ENCODE results near the gene ELMO3. TPM values are rescaled to one million over a fixed set of nuclear protein-coding genes. Genes with fewer than 3 reads are reported as not detected.

Gene ELMO3
- total and polyA plus RNA-seq, 2 of the 13 experiments (the other 11 are each of a cell fraction or from before 2014, with no cell fraction given), result 2.6 to 4.0 TPM

GRCh38 chr16:67177743-67178699, 20.9 kb upstream of the ELMO3 start (continued):
- 0 out of 2 replicates have a peak, but pooled peaks have one; percentile 15 for TF ChIP-seq GATA4 (IDR thresholded peaks at IDR 0.05; ENCODE audit: borderline replicate concordance, low read depth)
- no peak for TF ChIP-seq ZNF709 (CRISPR knock-in tag; IDR thresholded peaks at IDR 0.05)
- no peak for TF ChIP-seq ZNF24 (IDR thresholded peaks at IDR 0.05)
- no peak for TF ChIP-seq GTF3A (CRISPR knock-in tag; conservative IDR thresholded peaks at IDR 0.05)
- TF ChIP-seq AGO1 (IDR thresholded peaks at IDR 0.05; ENCODE audit: low read depth, low read length, poor library complexity, severe bottlenecking), result peak; percentile 88
- TF ChIP-seq JDP2 (CRISPR knock-in tag; IDR thresholded peaks at IDR 0.05; ENCODE audit: borderline replicate concordance), result no peak; the same call in 1 of the 2 replicates
- TF ChIP-seq NAIF1 (CRISPR knock-in tag; IDR thresholded peaks at IDR 0.05; ENCODE audit: borderline replicate concordance), result no peak; the same call in 1 of the 2 replicates
- no peak for TF ChIP-seq MAFK (conservative IDR thresholded peaks at IDR 0.05 in 1 of 2, IDR thresholded peaks at IDR 0.05 in 1 of 2; ENCODE audit: low read length in 2 of 2)
- TF ChIP-seq CC2D1A (CRISPR knock-in tag; IDR thresholded peaks at IDR 0.05), result no peak
- no peak; the same call in 1 of the 2 replicates for TF ChIP-seq RFXAP (CRISPR knock-in tag; IDR thresholded peaks at IDR 0.05; ENCODE audit: borderline replicate concordance)
- TF ChIP-seq ZNF383 (CRISPR knock-in tag; IDR thresholded peaks at IDR 0.05; ENCODE audit: borderline replicate concordance), result no peak
- TF ChIP-seq RERE (CRISPR knock-in tag; IDR thresholded peaks at IDR 0.05; ENCODE audit: low read depth), result no peak
- TF ChIP-seq AHDC1 (CRISPR knock-in tag; IDR thresholded peaks at IDR 0.05; ENCODE audit: borderline replicate concordance), result no peak; the same call in 1 of the 2 replicates
- no peak for TF ChIP-seq HOXA7 (CRISPR knock-in tag; IDR thresholded peaks at IDR 0.05)
- TF ChIP-seq PBX2 (CRISPR knock-in tag; IDR thresholded peaks at IDR 0.05), result no peak
- TF ChIP-seq ATAD3A (CRISPR knock-in tag; IDR thresholded peaks at IDR 0.05), result no peak

All from HepG2 (cell line).